Epithelial cell of esophagus (primary cell): Measurements from ENCODE around the gene GMFB.

Experiments used
- DNase-seq: peaks from one replicate; pipeline ENCODE4 v3.0.0; 2010; ENCODE audit warnings: low read depth
- H3K4me3 ChIP-seq: 2 replicates; pipeline ENCODE4 v1.5.1; 2011; ENCODE audit warnings: mild to moderate bottlenecking, low read length, control low read depth
- TF ChIP-seq, protein P1 (sequence below): IDR thresholded peaks from 2 replicates; pipeline ENCODE4 v1.5.1; 2011; ENCODE audit warnings: low read depth, mild to moderate bottlenecking, low read length, control low read depth, inconsistent platforms; ENCODE audit not compliant: insufficient read depth; ENCODE audit errors: missing control alignments

GMFB gene

DNA sequence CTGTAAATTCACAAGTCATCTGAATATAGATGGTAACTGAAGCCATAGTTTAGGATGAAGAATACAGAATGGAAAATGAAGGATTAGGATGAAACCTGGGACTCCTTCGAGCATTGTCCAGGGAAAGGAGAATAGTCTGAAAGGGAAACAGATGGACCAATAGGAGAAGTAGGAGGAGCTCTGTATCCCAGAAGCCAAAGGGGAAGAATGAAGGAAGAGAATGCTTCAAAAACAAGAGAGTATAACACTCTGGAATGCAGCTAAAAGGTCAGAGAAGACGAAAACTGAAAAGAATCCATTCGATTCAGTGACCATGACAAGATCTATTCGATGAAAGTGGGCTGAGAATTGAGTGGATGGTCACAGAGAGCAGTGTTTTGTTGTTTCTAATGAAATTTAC lies 1.0 kb downstream of the GMFB start:
- TF ChIP-seq, protein P1, sequence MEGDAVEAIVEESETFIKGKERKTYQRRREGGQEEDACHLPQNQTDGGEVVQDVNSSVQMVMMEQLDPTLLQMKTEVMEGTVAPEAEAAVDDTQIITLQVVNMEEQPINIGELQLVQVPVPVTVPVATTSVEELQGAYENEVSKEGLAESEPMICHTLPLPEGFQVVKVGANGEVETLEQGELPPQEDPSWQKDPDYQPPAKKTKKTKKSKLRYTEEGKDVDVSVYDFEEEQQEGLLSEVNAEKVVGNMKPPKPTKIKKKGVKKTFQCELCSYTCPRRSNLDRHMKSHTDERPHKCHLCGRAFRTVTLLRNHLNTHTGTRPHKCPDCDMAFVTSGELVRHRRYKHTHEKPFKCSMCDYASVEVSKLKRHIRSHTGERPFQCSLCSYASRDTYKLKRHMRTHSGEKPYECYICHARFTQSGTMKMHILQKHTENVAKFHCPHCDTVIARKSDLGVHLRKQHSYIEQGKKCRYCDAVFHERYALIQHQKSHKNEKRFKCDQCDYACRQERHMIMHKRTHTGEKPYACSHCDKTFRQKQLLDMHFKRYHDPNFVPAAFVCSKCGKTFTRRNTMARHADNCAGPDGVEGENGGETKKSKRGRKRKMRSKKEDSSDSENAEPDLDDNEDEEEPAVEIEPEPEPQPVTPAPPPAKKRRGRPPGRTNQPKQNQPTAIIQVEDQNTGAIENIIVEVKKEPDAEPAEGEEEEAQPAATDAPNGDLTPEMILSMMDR = no peak
- H3K4me3 ChIP-seq = peak overlapping the region; percentile 88

DNA sequence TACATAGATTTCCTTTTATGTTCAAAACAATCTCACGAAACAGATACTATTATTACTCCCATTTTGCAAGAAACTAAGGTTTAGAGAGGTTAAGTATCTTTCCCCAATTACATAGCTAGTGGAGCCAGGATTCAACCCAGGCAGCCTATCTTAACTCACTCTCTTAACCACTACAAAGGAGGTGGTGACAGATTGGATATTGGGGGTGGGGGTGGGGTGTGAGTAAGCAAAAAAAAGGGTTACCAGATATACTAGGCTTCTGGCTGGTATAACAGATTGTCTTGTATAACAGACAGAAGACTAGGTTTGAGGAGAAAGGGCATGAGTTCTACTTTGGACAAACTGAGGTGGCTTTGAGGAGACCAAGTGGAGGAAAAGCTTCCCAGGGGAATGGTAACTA lies 2.1 kb downstream of the GMFB start:
- TF ChIP-seq, protein P1 = no peak
- no peak overlapping the region for H3K4me3 ChIP-seq
- peak; percentile 37 for DNase-seq

More for the DNA sequence above, 1.0 kb downstream of the GMFB start:
- DNase-seq = peak; percentile 39

DNA sequence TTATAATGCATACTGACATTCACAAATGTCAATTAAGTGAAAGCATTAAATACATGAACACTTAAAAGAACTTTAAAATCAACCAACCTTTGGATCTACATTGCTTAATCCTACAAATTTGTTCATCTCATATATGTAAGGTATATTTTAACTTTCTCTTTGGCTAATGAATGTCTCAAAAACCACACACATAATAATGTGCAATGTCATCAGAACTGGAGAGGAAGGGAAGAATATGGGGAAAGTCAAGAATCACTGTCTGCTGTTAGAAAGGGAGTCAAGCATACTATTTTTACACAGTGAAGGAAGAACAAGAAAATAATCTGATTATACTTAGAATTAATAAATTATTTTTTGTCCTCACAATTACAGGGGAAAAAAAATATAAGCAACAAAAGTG lies 4.9 kb downstream of the GMFB start:
- H3K4me3 ChIP-seq = no peak overlapping the region
- TF ChIP-seq, protein P1 = no peak
- no peak for DNase-seq

DNA sequence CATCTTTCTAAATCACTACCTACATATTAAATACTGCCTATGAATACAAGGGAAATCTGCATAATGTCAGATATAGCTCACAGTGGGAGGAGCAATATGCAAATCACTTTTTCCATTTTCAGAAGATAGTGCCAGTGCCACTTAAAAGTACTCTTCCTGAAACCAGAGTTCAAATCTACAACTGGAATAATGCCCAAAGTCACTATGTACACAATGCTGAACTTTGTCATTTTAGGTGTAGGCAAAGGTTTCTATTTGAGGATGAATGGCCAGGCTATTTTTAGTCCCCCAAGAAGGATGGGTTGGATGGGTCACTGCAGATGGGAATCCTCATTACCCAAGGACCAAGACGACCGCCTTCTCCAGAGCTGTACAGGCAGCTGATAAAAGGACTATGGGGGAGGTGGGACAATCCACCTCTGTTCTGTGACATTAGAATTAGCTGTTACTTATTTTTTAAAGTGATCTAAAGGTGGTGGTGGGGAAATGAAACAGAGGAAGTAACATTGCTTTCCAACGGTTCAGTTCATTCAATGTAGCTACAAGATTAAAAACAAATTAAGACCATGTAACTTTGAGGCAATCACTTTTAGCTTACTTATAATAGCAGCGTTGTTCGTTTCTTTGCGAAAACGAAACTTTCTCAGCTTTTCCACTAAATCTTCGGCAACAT lies 5.6 kb downstream of the GMFB start:
- TF ChIP-seq, protein P1 = no peak
- no peak overlapping the region for H3K4me3 ChIP-seq
- no peak for DNase-seq

DNA sequence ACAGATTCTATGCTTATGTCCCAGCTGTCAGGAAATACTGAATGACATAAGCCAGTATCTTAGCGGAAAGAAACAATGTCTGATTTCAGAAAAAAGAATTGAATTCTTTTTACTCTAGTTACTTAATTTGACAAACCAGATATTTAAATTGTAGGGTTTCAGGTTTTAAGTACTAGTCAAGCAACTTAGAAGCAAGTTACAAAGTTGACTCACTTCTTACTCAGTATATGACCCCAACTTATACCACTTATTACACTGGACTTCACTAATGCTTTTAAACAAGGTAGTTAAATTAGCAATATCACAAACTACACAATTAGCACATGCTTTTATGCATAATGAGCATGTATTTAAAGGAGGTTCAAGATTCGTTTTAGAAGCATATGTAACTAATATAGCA lies 7.1 kb downstream of the GMFB start:
- H3K4me3 ChIP-seq = no peak overlapping the region
- TF ChIP-seq, protein P1 = no peak
- peak; percentile 56 for DNase-seq

DNA sequence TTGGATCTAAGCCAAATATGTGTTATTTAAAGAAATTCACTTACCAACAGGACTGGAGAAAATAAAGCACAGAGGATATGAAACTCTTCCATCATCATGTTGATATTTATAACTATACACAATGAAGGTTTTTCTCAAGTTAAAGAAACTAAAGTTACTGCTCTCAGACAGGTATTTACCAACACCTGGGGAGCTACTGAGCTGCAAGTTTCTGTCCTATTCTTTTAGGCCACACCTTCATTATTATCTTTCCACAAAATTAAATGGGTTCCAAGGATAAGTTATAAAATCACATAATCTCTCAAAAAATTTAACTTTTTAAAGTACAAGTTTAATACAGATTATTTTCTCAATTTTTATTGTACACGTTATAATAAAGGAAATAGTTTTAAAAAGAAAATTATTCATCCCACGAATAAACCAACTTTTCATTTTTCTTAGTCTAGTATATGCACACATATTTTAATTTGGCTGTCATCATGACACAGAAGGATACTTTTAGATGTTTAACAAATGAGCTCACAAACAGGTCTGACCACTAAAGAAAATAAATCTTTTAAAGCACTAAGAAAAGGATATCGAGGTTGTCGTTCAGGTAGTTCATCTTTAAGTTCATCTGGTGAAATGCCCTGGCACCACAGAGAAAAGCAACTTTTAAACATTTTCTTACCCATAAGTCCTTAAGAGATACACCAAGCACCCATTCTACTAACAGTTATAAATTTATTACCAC lies 7.8 kb downstream of the GMFB start:
- DNase-seq = peak; percentile 80
- TF ChIP-seq, protein P1 = no peak
- no peak overlapping the region for H3K4me3 ChIP-seq

DNA sequence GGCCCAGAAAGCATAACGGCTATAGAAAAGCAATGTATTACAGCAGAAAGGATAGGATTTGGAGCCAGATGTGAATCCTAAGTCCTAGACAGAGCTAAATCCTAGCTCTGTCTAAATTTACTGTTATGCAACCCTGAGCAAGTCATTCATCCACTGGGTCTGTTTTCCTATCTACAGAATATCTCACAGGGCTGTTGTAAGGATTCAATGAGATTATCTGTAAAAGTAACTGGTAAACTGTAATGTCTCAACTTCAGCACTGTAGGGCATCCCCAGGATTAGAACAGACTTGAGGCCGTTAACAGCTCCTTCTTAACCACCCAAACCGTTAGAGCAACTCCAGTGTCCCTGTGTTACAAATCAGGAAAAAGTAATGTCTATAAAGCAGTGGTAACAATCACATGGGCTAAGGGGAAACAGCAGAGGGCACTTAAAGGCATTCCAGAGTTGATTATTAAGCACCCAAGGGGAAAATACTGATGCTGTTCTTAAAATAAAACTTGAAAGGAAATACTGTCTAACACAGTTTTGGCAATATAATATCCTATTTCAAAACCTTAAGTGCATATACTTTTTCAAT lies 10.1 kb downstream of the GMFB start:
- TF ChIP-seq, protein P1 = no peak
- no peak for DNase-seq
- H3K4me3 ChIP-seq = no peak overlapping the region
